Astrocyte of the spinal cord (primary cell): Measurements from ENCODE around the gene SYTL3.
"Not testable (repeated sequence)": the region's sequence is repeated elsewhere in the genome, so short reads cannot be mapped to it uniquely, and the experiment has no call there.

ENCODE experiments used
- DNase-seq: peaks from one replicate; pipeline ENCODE4 v3.0.0; 2011; ENCODE audit warnings: low read depth, low spot score
- H3K4me3 ChIP-seq: 2 replicates; pipeline ENCODE4 v1.5.1; 2011; ENCODE audit warnings: low read depth, mild to moderate bottlenecking, low read length, moderate library complexity
- in situ Hi-C: cut with HindIII; loops from 2 replicates; pipeline ENCODE4 v1.10.0; 2017; ENCODE audit warnings: low sequenced_read_pairs
- TF ChIP-seq, protein P1 (sequence below): IDR thresholded peaks from 2 replicates; pipeline ENCODE4 v1.5.1; 2012; ENCODE audit warnings: low read depth, mild to moderate bottlenecking, low read length, inconsistent platforms

SYTL3 gene

DNA sequence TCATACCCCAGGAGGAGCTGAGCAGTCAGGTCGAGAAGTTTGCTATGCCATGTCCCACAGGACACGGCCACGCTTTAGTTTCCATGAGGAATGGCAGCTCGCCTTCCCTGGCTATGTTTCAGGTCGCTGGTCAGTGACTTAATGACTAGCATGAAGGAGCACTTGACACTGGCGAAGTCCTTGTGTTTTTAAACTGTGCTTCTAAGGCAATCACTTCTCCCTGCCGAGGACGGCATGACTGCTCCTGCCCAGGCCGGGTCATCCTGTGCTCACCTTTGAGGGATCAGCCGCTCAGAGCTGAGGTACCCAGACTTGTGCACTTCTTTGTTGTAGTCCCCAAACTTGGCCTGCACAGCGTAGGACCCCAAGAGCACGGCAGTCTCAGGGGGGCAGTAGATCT, 135.2 kb downstream of the SYTL3 start:
- TF ChIP-seq, protein P1, sequence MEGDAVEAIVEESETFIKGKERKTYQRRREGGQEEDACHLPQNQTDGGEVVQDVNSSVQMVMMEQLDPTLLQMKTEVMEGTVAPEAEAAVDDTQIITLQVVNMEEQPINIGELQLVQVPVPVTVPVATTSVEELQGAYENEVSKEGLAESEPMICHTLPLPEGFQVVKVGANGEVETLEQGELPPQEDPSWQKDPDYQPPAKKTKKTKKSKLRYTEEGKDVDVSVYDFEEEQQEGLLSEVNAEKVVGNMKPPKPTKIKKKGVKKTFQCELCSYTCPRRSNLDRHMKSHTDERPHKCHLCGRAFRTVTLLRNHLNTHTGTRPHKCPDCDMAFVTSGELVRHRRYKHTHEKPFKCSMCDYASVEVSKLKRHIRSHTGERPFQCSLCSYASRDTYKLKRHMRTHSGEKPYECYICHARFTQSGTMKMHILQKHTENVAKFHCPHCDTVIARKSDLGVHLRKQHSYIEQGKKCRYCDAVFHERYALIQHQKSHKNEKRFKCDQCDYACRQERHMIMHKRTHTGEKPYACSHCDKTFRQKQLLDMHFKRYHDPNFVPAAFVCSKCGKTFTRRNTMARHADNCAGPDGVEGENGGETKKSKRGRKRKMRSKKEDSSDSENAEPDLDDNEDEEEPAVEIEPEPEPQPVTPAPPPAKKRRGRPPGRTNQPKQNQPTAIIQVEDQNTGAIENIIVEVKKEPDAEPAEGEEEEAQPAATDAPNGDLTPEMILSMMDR, result no peak
- in situ Hi-C loops, result no loop called here
- DNase-seq, result no peak
- H3K4me3 ChIP-seq, result no peak overlapping the region

DNA sequence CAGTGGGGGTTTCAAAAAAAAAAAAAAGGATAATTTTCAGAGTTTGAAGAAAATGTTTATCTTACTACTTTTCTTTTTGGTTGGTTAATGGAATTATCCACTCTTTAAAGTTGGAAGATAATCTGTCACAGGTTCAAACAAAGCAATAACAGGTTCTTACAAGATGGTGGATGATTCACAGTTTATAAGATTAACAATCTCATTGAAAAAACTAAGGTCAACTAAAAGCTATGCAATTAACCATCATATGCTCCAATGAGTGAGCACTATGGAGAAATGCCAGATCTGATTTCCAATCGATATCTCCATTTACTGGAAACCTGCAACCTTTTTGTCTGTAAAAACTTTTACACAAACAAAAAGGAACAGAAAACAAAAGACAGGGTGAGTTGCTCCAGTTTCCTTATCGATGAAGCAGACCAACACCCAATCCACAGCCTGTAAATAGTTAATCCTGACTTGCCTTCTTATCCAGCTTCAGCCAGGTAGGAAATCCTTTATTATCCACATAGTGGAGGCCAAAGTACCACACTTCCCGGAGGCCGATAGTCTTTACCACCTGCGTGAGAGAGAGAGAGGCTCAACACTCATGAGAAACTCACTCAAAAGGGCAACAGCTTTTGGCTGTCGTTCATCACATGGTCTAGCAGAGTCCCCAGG, 136.9 kb downstream of the SYTL3 start:
- TF ChIP-seq, protein P1, result no peak
- no peak for DNase-seq
- in situ Hi-C loops, result no loop called here
- H3K4me3 ChIP-seq, result no peak overlapping the region

DNA sequence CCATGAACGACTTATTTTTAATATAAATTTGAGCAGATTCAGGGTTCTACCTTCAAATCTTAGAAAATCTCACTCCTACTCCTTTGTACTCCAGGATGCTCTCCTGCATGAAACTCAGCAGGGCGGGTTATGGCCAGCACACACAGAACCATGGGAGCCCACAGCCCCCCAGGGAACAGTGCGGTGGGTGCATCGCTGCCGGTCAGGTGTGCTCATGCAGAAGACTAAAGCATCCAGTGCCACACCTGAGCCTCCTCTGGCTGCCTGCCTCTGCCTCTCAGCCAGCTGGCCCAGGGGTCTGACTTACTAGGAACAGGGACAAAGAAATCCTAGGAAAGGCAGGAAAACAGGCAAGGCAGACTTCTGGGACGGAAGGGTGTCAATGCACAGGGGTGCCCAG, 137.5 kb downstream of the SYTL3 start:
- no peak for DNase-seq
- in situ Hi-C loops, result no loop called here
- no peak overlapping the region for H3K4me3 ChIP-seq
- TF ChIP-seq, protein P1, result no peak

DNA sequence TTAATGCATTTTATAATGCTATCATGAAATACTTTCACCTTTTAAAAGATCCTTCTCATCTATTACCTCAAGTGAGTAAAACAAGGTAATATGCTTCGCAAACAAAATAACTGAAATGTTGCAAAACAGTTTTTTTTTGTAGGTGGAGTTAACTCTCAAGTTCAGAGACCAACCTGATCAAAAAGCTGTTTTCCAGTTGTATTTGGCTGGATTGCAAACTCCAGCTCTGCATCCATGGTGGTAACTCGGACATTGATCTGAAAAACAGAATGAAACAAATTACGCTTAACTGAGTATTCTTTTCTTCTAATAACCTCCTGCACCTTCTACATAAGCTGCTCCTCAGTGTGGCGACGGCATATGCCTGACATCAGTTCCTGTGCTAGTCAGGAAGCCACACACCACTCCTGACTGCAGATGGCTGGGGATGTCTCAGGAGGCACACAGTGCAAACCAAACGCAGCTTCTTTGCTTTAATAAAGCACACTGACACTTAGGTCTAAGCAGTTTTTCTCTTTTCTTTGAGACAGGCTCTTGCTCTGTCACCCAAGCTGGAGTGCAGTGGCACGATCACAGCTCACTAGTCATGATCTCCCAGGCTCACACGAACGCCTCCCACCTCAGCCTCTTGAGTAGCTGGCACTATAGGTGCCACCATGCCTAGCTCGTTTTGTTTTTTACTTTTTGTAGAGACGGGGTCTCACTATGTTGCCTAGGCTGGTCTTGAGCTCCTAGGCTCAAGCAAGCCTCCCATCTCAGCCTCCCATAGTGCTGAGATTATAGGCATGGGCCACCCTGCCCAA, 139.5 kb downstream of the SYTL3 start:
- TF ChIP-seq, protein P1, result no peak
- in situ Hi-C loops, result no loop called here
- DNase-seq, result no peak
- H3K4me3 ChIP-seq, result no peak overlapping the region

DNA sequence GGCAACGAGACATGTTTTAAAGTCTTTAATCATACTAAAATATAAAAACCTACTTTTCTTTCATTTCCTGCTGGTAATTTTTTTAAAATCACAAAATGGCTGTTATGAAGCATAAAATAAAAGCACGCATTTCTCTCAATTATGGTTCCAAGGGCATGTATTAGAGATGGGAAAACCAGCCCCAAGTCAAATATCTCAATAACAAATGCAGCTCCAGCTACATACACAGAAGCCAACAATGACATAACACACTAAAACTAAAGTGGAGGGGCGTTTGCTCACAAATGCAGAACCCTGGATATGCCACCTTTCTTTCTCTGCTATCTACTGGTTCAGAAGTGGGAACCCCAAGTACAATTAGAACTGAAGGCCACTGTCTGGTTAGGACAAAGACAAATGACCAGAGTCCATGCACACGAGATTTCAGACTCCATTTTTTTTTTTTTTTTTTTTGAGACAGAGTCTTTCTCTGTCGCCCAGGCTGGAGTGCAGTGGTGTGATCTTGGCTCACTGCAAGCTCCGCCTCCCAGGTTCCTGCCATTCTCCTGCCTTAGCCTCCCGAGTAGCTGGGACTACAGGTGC, 141.5 kb downstream of the SYTL3 start:
- TF ChIP-seq, protein P1, result no peak
- in situ Hi-C loops, result no loop called here
- no peak overlapping the region for H3K4me3 ChIP-seq
- DNase-seq, result no peak

DNA sequence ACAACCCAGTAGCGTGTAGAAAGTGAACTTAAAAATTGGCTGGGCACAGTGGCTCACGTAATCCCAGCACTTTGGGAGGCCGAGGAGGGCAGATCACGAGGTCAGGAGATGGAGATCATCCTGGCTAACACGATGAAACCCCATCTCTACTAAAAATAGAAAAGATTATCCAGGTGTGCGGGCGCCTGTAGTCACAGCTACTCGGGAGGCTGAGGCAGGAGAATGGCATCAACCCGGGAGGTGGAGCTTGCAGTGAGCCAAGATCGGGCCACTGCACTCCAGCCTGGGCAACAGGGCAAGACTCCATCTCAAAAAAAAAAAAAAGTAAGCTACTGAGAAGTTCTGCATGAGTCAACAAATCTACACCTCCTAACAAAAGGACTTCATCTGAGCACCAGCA, 142.7 kb downstream of the SYTL3 start:
- H3K4me3 ChIP-seq, DNase-seq, in situ Hi-C loops: not testable (repeated sequence)

DNA sequence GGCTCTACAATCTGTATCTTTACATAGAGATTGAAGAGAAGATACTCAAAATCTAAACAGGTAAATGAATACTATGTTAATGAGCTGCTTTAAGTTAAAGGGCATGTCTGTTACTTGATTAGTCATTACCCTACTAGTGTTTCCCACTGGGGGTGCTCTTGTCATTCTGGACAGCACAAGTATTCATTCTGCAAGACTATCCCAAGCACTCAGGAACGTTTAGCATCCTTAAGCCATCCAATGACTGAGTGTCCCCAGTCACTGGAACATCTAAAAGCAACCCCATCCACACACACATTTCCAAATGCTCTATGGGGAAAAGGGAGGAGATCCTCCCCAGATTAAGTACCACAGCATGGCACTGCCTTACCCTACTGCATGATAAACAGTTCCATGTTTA, 143.6 kb downstream of the SYTL3 start:
- in situ Hi-C loops, result no loop called here
- TF ChIP-seq, protein P1, result peak; percentile 51
- peak; percentile 50 for DNase-seq
- no peak overlapping the region for H3K4me3 ChIP-seq
